ENCODE data around the gene CHCHD1.

- TF ChIP-seq CTCF (IDR thresholded peaks at IDR 0.05 in 2 of 3, conservative IDR thresholded peaks at IDR 0.05 in 1 of 3; ENCODE audit: borderline replicate concordance in 1 of 3, insufficient read depth in 1 of 3, low read depth in 2 of 3, low read length in 2 of 3) (no peak), SIN3A (IDR thresholded peaks at IDR 0.05; ENCODE audit: low read depth) (peak; percentile 41; the same call in 1 of the 2 replicates), POLR2A (IDR thresholded peaks at IDR 0.05; ENCODE audit: borderline replicate concordance, extremely low read depth, insufficient read depth, insufficient read length) (peak; percentile 14), CBX3 (IDR thresholded peaks at IDR 0.05; ENCODE audit: low read depth) (no peak), FOSL1 (IDR thresholded peaks at IDR 0.05; ENCODE audit: low read depth) (no peak), POLR2AphosphoS5 (IDR thresholded peaks at IDR 0.05; ENCODE audit: low read depth, low read length) (peak; percentile 74), EZH2phosphoT487 (IDR thresholded peaks at IDR 0.05; ENCODE audit: borderline replicate concordance) (no peak), EZH2 (IDR thresholded peaks at IDR 0.05) (no peak), MAX (IDR thresholded peaks at IDR 0.05) (peak; percentile 7; the same call in 1 of the 2 replicates), REST (IDR thresholded peaks at IDR 0.05; ENCODE audit: low read depth) (no peak)
Measured at GRCh38 chr10:73785211-73785720, 3.4 kb downstream of the CHCHD1 start, which contains the start of gene ZSWIM8.
